SHP77 (cell line): ENCODE data around the gene PDE5A.

Experiments used
- DNase-seq, 2 experiments: peaks; one replicate each; lab custom pipeline; 2025; lab: John Stamatoyannopoulos, UW

The PDE5A gene

DNA sequence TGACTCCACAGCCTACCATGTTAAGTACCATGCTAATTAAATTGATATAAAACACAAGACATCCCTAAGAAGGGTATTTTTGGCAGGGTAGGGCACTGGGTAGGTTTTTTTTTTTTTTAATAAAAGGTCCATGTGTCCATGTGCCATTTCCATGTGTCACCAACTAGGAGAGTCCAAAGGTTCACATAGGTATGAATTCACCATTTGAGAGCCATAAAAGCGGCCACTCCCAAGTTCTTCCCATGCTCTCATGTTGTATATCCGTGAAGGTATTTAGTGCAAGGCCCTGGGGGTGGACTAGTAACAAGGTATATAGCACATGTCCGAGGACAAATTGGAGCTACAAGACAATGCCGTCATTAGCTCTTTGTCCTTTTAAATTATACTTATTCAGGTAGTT is 107.3 kb downstream of the PDE5A start:
- DNase-seq: no peak

DNA sequence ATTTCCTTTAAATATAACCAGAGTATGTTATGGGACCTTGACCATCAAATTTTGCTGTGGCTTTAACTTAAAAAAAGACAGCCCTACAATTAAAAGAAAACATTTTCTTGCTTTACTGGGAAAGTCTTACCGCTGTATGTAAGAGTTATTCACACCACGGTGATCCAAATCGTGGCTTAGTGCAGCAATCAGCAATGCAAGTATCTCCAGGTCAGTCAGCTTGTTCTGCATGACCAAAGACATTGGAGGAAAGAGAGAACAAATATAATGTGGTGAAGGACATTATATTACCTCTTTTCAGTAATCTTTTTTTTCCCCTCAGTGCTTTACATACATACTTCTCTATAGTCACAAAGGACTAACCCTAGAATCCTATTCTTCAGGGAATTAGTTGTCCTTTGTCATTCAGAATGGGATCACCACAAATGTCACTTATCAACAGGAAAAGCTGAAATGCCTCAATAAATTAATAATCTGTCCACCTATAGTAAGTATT is 109.6 kb downstream of the PDE5A start:
- DNase-seq: no peak

GRCh38 chr4:119518230-119518892 is 110.2 kb downstream of the PDE5A start:
- no peak for DNase-seq

DNA sequence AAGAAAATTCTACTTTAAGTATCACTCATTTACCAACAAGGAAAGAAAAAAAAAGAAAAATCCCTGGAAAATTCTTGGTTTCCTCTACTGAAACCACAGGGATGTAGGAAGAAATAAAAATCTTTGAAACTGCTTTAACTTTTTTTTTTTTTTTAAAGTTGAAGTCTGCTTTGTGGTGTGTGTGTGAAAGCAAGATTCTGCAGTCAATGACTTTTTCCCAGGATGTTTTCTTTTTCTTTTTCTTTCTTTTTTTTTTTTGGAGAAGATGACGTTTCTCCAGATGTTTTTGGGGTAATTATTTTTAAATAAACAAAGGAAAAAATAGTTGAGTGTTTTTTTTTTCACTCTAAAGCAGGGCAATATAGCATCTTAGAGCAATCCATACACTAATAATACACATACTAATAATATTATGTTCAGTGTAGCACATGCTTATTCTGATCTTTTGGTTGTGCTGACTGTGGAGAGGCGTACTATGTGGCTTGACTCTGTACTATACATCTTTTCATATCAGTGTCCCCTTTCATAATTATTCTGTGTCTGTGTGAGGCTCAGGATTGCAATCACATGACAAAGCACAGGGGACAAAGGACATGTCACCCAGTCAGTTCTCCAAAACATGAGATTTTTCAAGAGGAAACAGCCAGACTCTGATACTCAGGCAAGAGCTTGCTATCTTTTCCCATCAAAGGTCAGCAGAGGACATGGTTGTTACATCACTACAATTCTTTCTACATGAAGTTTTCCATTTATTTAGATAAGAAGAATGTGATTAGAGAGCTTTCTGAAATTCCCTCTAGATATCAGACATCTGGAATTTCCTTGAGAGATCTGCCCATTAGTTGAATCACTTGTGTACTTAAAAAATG is 111.0 kb downstream of the PDE5A start:
- no peak for DNase-seq

GRCh38 chr4:119512398-119512797 is 116.2 kb downstream of the PDE5A start:
- DNase-seq: no peak

- no peak for DNase-seq
Observed at GRCh38 chr4:119510395-119511149, 118.0 kb downstream of the PDE5A start.

GRCh38 chr4:119508281-119508680 is 120.3 kb downstream of the PDE5A start:
- no peak for DNase-seq

DNA sequence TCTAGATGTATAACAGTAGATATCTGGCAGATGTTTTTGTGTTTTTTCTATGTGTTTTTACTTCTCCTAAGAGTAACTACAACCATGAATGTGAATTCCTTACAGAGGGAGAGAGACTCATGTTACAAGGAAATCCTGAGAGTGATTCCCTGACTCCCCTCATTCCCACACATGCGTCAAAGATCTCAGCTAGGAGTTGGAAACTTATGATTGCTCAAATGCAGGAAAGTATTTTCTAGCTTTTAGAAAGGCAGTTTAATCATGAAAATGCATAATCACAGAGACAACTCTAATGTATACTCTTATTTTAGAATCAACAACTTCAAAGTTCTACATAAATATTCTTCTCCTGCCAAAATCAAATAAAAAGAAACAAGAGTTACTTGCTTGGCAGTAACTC is 121.8 kb downstream of the PDE5A start:
- DNase-seq: no peak

GRCh38 chr4:119504616-119505015 is 124.0 kb downstream of the PDE5A start:
- DNase-seq: no peak

DNA sequence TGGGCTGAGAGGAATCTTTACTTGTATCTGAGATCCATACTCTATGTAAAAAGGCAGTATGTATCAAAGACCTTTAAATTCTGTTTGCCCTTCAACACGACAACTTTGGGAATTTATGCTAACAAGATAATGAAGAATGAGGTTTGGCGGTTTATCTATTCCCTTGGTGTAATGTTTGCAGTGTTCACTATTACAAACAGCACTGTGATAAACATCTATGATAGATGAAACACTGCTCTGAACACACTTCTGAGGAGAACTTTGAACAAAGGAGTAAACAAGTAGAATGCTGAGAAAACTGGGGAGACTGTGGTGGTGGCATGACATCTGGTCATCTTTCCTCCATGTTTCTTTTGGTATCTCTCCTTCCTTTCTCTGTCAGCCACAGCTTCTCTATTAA is 126.9 kb downstream of the PDE5A start:
- no peak for DNase-seq

- no peak for DNase-seq
Observed at GRCh38 chr4:119498527-119498926, 130.1 kb downstream of the PDE5A start.

DNA sequence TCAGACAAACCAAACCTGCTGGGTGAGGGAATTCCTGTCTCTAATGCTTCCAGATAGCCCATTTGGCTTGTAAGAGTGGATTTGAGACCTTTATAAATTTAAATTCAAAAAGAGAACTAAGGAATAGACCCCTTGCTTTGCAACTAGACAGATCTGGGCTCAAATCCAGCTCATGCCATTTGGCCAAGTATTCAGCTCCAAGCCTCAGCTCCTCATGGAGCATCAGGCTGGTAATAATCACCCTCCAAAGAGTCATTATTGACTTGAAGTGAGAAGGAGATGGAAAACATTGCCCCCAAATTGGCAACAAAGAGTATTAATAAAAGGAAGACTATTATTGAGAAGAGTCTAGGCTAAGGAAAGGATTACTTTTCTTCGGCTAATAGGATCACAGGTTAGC is 134.7 kb downstream of the PDE5A start:
- DNase-seq: no peak

GRCh38 chr4:119493419-119493818 is 135.2 kb downstream of the PDE5A start:
- DNase-seq: no peak

DNA sequence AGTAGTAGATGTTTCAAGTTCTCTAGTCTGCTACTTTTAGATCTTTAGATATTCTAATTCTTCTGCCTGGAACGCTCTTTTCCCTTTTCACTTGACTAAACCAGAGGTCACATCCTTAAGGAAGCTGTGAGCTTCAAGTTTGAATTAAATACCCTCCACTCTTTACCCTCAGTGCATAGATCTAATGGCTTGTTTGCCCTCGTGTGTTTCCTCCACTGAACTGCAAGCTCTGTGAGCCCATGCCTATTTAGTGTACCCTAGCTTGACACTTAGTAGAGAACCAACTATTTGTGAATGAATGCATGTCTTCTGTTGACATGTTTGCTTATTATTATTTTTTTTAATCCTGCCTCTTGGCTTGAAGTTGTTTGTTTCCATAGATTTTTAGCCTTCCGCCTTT is 138.3 kb downstream of the PDE5A start:
- no peak for DNase-seq

DNA sequence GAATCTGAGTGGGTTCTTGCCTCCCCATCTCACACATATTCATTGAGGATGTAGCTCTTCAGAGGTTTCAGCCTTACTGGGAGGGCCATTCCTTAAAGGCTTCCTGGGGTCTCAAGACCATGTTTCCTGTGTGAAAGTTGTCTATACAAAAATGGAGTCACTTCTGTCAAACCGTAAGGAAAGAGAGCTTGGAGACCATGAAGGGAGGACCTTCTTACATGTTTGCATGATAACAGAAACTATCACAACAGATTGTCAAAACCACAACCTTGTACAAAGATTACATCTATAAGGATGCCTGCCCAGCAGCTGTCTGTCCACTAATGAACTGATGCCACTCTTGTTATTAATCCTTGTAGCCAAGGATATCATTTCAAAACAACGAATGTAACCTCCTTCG is 139.3 kb downstream of the PDE5A start:
- DNase-seq: no peak

DNA sequence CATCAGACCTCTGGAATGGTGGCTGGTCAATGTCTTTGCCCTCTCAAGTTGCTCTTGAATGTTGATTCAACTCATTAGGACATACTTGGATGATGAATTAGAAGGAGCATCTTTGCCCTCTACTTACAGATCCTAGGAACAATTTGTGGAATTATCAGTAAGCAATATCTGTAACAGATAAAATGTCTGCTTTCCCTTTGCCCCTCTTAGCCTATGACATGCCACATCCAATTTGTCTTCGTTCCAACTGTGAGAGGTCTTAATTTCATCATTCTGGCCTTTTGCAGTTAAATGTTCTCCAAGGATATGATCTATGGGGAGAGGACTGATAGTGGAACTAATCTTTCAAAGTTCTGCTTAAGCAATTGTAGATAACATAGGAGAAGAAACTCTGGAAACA is 148.3 kb downstream of the PDE5A start:
- no peak for DNase-seq

DNA sequence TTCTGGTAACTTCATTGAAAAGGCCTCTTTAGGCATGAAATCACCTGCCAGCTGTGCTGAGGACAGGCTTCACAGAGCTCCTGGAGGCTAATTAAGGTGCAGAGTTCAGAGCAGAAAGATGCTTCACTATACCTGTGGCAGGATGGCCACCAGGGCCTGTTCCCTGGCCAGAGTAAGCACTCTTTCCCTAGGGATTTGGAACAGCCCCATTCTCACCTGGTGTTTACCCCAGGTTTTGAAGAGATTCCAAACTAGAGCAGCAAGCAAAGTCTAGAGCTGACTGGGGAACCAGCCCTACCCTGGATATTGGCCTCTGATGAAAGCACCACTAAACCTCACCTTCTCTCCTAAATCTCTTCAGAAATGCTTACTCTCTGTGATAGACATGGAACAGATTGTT is 148.8 kb downstream of the PDE5A start:
- no peak for DNase-seq

GRCh38 chr4:119479180-119479808 is 149.3 kb downstream of the PDE5A start:
- DNase-seq: no peak

- DNase-seq: no peak
Observed at GRCh38 chr4:119478446-119479179, 150.0 kb downstream of the PDE5A start.

GRCh38 chr4:119477412-119478053 is 151.1 kb downstream of the PDE5A start:
- DNase-seq: no peak

DNA sequence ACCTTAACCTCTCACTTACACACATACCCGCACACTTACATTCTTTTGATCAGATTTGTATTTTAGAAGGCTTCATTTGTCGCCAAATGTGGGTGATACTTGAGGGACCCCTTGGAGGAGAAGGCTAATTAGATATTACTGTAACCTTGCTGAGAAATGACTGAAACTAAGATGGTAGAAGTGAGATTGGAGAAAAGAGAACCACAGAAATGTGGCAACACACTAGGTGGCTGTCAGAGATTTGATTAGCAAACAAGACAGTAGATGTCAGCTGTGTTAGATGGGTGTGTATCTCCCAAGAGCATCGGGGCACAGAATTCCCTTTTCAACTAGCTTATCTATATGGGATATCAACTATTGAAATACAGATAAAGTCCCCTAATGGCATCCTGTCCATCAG is 157.3 kb downstream of the PDE5A start:
- DNase-seq: no peak
